MM.1S (cell line): Measurements from ENCODE around the gene CD5L.

Source experiments
- DNase-seq: peaks from one replicate; pipeline ENCODE4 v3.0.0-alpha.2; 2015
- H2AFZ ChIP-seq: fragments of 300-600 bp; sonication (generic); 2 replicates; pipeline ENCODE4 v1.6.0; 2016; ENCODE audit warnings: antibody characterized with exemption, low read length
- H3F3A ChIP-seq: fragments of 300-600 bp; sonication (generic); 2 replicates; pipeline ENCODE4 v1.6.1; 2016; ENCODE audit warnings: mild to moderate bottlenecking, antibody characterized with exemption, low read length, moderate library complexity, mixed read lengths; ENCODE audit not compliant: insufficient read depth
- H3K27ac ChIP-seq: fragments of 300-600 bp; sonication (generic); 2 replicates; pipeline ENCODE4 v1.5.1; 2016; ENCODE audit warnings: mild to moderate bottlenecking, low read length
- H3K27me3 ChIP-seq: fragments of 300-600 bp; sonication (generic); replicated peaks from 2 replicates; pipeline ENCODE4 v1.6.0; 2016; ENCODE audit warnings: low read length; ENCODE audit not compliant: insufficient read depth
- H3K36me3 ChIP-seq: fragments of 300-600 bp; sonication (generic); replicated peaks from 2 replicates; pipeline ENCODE4 v1.6.1; 2016; ENCODE audit warnings: mild to moderate bottlenecking, low read length, mixed read lengths; ENCODE audit not compliant: insufficient read depth
- H3K4me1 ChIP-seq: fragments of 300-600 bp; sonication (generic); 2 replicates; pipeline ENCODE4 v1.6.1; 2016; ENCODE audit warnings: low read length, mixed read lengths
- H3K4me2 ChIP-seq: fragments of 300-600 bp; sonication (generic); 2 replicates; pipeline ENCODE4 v1.6.0; 2016; ENCODE audit warnings: low read depth, low read length
- H3K4me3 ChIP-seq: fragments of 300-600 bp; sonication (generic); 2 replicates; pipeline ENCODE4 v1.5.1; 2016; ENCODE audit warnings: low read length, mixed read lengths
- H3K79me2 ChIP-seq: fragments of 300-600 bp; sonication (generic); 2 replicates; pipeline ENCODE4 v1.6.1; 2016; ENCODE audit warnings: mixed run types, low read length, mixed read lengths
- H3K9ac ChIP-seq: fragments of 300-600 bp; sonication (generic); 2 replicates; pipeline ENCODE4 v1.6.1; 2016; ENCODE audit warnings: low read length, mixed read lengths
- H3K9me2 ChIP-seq: fragments of 300-600 bp; sonication (generic); replicated peaks from 2 replicates; pipeline ENCODE4 v1.6.1; 2016; ENCODE audit warnings: mild to moderate bottlenecking, low read length, mixed read lengths; ENCODE audit not compliant: insufficient read depth
- H3K9me3 ChIP-seq: fragments of 300-600 bp; sonication (generic); replicated peaks from 2 replicates; pipeline ENCODE4 v1.6.1; 2016; ENCODE audit warnings: mild to moderate bottlenecking, low read length, mixed read lengths; ENCODE audit not compliant: insufficient read depth
- H4K20me1 ChIP-seq: fragments of 300-600 bp; sonication (generic); 2 replicates; pipeline ENCODE4 v1.6.1; 2016; ENCODE audit warnings: mild to moderate bottlenecking, low read length, moderate library complexity, mixed read lengths; ENCODE audit not compliant: insufficient read depth
- EZH2 ChIP-seq: fragments of 300-600 bp; sonication (generic); optimal IDR thresholded peaks from 2 replicates; pipeline ENCODE3; 2017; ENCODE audit warnings: low read depth, mild to moderate bottlenecking, antibody characterized with exemption, low read length, mixed read lengths
- EZH2phosphoT487 ChIP-seq: fragments of 300-600 bp; sonication (generic); IDR thresholded peaks from 2 replicates; pipeline ENCODE4 v1.6.1; 2018; ENCODE audit warnings: antibody characterized with exemption, low read length
- TF ChIP-seq, protein P1 (sequence below): fragments of 300-600 bp; sonication (generic); IDR thresholded peaks from 2 replicates; pipeline ENCODE4 v1.5.1; 2016; ENCODE audit warnings: antibody characterized with exemption, low read length, mixed read lengths

The CD5L gene

DNA sequence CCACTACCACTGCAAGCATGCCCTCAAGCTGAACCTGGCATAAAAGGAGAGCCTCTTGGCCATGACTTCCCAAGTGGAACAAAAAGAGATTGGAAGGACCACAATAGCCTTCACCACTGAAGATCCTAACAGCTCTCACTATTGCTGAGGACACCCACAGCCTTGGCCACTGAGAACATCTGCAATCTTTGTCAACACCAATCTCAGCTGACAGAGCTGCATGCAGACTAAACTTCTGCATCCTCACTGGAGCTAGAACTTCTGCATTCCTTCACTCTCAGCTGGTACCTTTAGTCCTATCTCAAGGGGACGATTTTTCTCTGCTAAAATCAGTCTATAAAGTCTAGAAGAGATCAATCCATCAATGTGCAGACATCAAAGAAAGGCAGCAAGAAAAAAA, 56.4 kb downstream of the CD5L start:
- Histone ChIP-seq H3K79me2 (no peaks in the 10 kb centered on the region), H3K9me3 (no peaks in the 10 kb centered on the region), H3K36me3 (no peaks in the 10 kb centered on the region), H3K9ac (no peak overlapping the region), H3K4me2 (no peak overlapping the region), H3K9me2 (no peaks in the 10 kb centered on the region), H3F3A (0 out of 2 replicates have a peak, but pooled peaks cover 7% of the 10 kb centered on the region), H3K27me3 (no peaks in the 10 kb centered on the region), H4K20me1 (no peaks in the 10 kb centered on the region), H3K4me3 (no peak overlapping the region), H2AFZ (no peak overlapping the region), H3K27ac (no peak overlapping the region), H3K4me1 (peaks cover 32% of the 10 kb centered on the region)
- TF ChIP-seq EZH2, result no peak
- no peak for TF ChIP-seq EZH2phosphoT487
- TF ChIP-seq, protein P1, sequence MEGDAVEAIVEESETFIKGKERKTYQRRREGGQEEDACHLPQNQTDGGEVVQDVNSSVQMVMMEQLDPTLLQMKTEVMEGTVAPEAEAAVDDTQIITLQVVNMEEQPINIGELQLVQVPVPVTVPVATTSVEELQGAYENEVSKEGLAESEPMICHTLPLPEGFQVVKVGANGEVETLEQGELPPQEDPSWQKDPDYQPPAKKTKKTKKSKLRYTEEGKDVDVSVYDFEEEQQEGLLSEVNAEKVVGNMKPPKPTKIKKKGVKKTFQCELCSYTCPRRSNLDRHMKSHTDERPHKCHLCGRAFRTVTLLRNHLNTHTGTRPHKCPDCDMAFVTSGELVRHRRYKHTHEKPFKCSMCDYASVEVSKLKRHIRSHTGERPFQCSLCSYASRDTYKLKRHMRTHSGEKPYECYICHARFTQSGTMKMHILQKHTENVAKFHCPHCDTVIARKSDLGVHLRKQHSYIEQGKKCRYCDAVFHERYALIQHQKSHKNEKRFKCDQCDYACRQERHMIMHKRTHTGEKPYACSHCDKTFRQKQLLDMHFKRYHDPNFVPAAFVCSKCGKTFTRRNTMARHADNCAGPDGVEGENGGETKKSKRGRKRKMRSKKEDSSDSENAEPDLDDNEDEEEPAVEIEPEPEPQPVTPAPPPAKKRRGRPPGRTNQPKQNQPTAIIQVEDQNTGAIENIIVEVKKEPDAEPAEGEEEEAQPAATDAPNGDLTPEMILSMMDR, result no peak
- DNase-seq, result no peak

DNA sequence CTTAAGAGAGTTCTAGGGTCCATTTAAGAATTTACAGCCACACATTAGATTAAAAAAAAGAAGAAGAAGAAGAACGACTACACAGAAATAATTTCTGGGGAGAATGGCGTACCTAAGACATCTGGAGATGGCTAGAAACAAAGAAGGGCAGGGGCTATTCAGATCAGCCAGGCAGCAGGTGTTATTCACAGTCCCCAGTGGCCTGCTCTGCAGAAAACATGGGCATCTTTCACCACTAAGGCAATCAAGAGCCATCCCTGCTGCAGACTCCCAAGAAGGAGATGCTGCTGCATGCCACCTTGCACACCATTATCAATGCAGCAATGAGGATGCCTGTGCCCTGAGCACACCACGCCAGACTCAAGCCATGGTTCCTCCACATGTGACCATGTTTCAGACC, 56.8 kb downstream of the CD5L start:
- Histone ChIP-seq H3K4me1 (peaks cover 32% of the 10 kb centered on the region), H3K4me2 (no peak overlapping the region), H2AFZ (no peak overlapping the region), H3K79me2 (no peaks in the 10 kb centered on the region), H3K9ac (no peak overlapping the region), H3K27me3 (no peaks in the 10 kb centered on the region), H3K36me3 (no peaks in the 10 kb centered on the region), H4K20me1 (no peaks in the 10 kb centered on the region), H3K9me2 (no peaks in the 10 kb centered on the region), H3K9me3 (no peaks in the 10 kb centered on the region), H3K4me3 (no peak overlapping the region), H3F3A (0 out of 2 replicates have a peak, but pooled peaks cover 7% of the 10 kb centered on the region), H3K27ac (no peak overlapping the region)
- TF ChIP-seq, protein P1, result no peak
- TF ChIP-seq EZH2phosphoT487 (no peak), EZH2 (no peak)
- DNase-seq, result no peak

DNA sequence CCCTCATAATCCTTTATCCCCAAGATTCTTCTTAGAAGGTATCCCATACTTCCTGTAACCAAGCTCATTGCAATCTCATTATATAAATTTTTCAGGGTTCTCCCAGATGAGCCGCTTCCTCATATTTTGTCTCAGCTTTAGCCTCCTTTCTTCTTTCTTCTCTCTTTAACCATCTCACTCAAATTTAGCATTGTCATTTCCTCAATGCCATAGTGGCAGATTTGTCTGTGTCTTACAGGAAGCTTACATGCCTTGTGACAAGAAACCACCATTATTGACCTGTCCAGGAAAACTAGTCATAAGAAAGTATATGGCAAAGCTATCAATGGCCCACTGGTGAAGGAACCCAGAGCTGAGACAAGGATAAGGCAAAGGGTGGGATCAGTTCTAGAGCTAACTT, 58.7 kb downstream of the CD5L start:
- no peak overlapping the region for H3K4me3 ChIP-seq
- peaks cover 32% of the 10 kb centered on the region for H3K4me1 ChIP-seq
- H3K79me2 ChIP-seq, result no peaks in the 10 kb centered on the region
- H4K20me1 ChIP-seq, result no peaks in the 10 kb centered on the region
- no peak overlapping the region for H3K4me2 ChIP-seq
- H3K27me3 ChIP-seq, result no peaks in the 10 kb centered on the region
- H2AFZ ChIP-seq, result no peak overlapping the region
- peak; percentile 33 for DNase-seq
- TF ChIP-seq, protein P1, result no peak
- TF ChIP-seq EZH2 (no peak), EZH2phosphoT487 (no peak)
- no peak overlapping the region for H3K27ac ChIP-seq
- no peak overlapping the region for H3K9ac ChIP-seq
- 0 out of 2 replicates have a peak, but pooled peaks cover 7% of the 10 kb centered on the region for H3F3A ChIP-seq
- H3K9me3 ChIP-seq, result no peaks in the 10 kb centered on the region
- no peaks in the 10 kb centered on the region for H3K9me2 ChIP-seq
- no peaks in the 10 kb centered on the region for H3K36me3 ChIP-seq
